GM11168 (cell line): ENCODE results near the gene HIKESHI.
"Not testable (repeated sequence)": the region's sequence is repeated elsewhere in the genome, so short reads cannot be mapped to it uniquely, and the experiment has no call there.

ENCODE experiments used
- in situ Hi-C: fragments of 300-500 bp; cut with MboI; formaldehyde crosslinking; loops from one replicate; pipeline ENCODE4 v1.12.0; 2022; ENCODE audit warnings: low sequenced_read_pairs; ENCODE audit not compliant: unreplicated experiment

Gene HIKESHI

DNA sequence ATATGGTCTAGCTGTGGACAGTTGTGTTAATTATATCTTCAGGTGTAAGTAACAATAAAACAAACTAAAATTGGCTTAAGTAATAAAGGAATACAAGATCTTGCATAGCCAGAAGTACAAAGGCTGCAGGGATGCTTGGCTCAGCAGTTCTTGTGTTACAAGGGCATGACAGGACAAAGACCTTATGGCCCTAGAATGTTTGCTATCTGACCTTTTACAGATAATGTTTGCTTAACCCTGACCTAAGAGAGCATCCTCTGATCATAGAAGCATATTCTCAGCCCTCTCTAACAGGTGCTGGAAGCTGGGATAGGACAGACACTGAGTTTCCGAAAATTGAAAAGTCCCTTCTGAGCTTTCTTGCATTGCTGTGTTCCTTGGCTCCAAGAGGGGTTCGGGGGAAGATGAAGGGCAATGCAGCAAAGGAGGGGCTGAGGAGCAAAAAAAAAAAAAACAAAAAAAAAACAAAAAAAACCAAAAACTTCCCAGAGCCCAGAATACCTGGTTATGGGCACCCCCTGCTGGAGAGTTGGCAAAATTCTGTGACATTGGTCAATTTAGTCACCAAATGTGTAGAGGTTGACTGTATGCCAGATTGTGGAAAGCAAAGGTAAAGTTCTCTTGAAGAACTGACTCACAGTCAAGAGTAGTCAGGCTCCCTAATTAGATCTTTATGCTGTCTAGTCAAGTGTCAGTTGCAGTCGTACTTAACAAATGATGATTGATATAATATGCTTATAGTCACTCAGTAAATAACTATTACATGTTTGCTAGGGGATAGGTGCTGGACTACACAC, 10.4 kb upstream of the HIKESHI start:
- in situ Hi-C loops: loop anchor here (10.0 kb wide), 2 partner anchors 257 to 437 kb away; partner anchors contain the start of gene CCDC83

DNA sequence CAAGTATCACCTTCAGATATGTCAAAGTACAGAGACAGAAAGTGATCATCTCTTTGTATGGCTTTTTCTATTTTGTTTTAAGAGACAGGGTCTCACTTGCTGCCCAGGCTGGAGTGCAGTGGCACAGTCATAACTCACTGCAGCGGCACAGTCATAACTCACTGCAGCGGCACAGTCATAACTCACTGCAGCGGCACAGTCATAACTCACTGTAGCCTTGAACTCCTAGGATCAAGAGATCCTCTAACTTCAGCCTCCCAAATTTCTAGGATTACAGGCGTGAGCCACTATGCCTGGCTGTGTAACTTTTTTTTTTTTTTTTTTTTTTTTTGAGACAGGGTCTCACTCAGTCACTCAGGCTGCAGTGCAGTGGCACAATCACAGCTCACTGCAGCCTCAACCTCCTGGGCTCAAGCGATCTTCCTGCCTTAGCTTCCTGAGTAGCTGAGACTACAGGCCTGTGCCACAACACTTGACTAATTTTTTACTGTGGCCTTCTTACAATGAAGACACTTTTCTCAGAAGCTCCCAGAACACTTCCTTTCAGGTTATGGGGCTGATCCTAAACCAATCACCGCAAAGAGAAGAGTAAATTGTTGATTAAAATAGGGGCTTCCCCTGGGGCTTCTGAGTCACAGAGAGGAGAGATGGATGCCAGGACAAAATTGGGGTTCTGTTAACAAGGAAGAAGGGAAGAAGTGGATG, 9.0 kb upstream of the HIKESHI start:
- in situ Hi-C loops: loop anchor here (10.0 kb wide), 2 partner anchors 258 to 438 kb away; partner anchors contain the start of gene CCDC83

DNA sequence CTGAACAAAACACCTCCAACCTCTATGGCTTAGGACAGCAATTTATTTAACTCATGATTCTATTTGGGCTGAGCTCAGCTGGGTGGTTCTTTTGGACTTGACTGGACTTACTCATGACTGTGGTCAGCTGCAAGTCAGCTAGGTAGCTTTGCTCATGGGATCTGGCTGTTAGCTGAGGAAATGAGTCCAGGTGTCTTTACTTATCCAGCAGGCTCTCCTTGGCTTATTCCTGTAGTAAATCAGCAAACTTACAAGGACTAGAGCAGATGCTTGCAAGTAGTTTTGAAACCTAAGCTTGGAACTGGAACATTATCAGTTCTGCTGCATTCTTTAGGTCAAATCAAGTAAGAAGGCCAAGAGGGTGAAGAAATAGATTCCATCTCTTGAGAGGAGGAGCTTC, 8.0 kb upstream of the HIKESHI start:
- in situ Hi-C loops: loop anchor here (10.0 kb wide), 2 partner anchors 259 to 439 kb away; partner anchors contain the start of gene CCDC83

DNA sequence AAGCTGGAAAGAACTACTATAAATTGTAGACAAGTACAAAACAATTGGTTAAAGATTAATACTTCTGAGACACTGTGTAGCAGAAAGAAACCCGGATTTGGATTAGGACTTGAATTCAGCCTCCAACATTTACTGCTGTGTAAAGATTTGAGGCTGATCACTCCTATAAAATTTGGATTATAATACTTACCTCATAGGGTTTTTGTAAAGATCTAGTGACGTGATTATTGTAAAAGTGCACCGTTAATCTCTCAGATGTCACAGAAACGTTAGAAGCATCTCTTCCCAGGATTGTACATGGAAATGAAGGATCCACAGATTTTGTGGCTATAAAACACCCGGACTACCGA, 323 bp upstream of the HIKESHI start:
- in situ Hi-C loops: no loop called here

- in situ Hi-C loops: no loop called here
These were observed 1.2 kb downstream of the HIKESHI start for GRCh38 chr11:86303257-86303656.

GRCh38 chr11:86308710-86309109, 6.7 kb downstream of the HIKESHI start:
- in situ Hi-C loops: not testable (repeated sequence)

DNA sequence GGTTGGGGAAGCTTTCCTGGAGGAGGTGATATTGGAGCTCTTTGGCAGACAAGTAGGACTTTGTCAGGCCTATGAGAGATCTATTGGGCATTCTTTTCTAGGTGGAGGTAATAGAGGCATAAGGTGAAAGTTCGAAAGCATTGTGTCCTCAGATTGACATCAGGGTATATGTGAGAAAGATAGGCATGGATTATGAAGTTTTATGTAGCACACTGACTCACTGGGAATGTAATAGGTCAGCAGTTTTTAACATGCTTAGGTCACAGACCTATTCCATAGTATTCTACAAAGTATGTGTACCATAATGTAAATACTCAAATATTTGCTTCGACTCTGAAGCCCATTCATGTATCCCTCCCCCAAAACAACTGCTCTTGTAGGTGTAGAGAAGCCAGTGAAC, 11.8 kb downstream of the HIKESHI start:
- in situ Hi-C loops: no loop called here

- in situ Hi-C loops: no loop called here
These were observed 12.6 kb downstream of the HIKESHI start for GRCh38 chr11:86314636-86315035.

DNA sequence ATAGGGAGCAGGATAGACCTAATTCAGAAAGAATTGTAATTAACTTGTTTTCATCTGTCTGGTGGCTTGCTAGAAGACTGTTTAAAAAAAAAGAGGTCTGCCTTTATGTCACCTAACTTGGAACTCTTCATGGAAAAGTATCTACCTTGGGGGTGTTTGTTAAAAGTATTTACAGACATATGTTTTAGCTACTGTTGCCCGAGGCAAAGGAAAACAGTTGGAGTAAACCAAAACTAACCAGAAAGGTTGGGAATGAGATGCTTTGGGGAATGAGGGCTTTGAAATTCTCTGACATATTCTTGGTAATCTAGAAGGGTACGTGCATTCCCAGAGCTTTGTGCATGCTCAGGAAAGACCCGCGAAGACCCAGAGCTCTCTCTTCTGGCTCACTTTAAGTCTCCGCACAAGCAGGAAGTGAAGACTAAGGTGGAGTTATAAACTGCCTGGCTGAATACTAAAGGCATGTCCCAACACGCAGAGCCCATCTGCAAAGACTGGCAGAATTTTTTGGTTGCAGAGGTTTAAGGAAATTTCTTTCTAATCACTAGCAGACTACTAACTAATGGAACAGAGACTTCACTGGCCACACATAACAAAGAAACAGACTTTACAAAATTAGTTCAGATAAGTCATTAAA, 33.2 kb downstream of the HIKESHI start:
- in situ Hi-C loops: no loop called here

DNA sequence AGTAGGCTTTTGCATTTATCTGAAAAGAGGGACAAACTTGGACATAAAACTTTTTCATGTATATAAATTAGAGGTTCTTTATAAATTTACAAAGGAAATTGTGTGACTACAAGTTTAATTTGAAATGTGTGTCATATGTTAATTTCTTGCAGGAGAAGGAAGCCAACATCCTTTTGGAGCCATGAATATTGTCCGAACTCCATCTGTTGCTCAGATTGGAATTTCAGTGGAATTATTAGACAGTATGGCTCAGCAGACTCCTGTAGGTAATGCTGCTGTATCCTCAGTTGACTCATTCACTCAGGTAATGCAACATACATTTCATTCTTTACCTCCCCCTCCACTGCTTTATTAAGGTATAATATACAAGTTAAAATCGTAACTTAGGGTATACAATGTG, 35.2 kb downstream of the HIKESHI start:
- in situ Hi-C loops: no loop called here

DNA sequence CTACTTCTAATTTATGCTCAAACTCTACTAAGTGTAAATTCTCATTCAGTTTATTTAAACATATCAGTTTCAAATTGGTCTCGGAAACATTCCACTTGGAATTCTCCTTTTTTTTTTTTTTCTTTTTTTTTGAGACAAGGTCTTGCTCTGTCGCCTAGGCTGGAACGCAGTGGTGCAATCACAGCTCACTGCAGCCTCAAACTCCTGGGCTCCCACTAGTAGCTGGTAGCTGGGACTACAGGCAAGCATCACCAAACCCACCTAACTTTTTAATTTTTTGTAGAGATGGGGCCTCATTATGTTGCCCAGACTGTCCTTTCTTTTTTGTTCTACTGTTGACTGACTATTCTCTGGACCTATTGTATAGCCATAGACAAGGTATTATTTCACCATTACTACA, 39.3 kb downstream of the HIKESHI start:
- in situ Hi-C loops: no loop called here

DNA sequence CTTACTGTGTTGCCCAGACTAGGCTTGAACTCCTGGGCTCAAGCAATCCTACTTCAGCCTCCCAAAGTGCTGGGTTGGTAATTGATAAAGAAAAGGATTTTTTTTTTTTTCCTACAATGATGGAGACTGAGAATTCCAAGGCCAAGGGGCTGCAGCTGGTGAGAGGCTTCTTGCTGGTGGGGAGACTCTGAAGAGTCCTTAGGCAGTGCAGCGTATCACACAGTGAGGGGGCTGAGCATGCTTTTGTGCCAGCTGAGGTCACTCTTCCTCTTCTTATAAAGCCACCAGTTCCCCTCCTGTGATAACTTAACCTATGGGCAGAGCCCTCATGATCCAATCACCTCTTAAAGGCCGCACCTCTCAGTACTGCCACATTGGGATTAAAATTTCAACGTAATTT, 44.5 kb downstream of the HIKESHI start:
- in situ Hi-C loops: no loop called here

GRCh38 chr11:86355256-86355655, 53.2 kb downstream of the HIKESHI start:
- in situ Hi-C loops: no loop called here

DNA sequence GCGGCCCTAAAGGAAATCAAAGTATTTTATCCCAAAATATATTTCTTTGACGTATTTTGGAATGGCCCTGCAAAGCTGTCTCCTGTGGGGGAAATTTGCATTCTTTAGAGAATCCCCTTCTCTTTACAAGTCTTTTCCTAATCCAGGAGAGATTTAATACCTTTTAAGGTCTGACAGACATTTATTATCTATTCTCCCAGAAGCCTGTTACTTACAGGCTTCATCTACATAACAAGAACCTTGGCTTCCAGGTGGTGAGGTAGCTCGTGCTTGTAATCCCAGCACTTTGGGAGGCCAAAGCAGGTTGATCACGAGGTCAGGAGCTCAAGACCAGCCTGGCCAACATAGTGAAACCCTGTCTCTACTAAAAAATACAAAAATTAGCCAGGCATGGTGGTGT, 55.4 kb downstream of the HIKESHI start:
- in situ Hi-C loops: not testable (repeated sequence)

DNA sequence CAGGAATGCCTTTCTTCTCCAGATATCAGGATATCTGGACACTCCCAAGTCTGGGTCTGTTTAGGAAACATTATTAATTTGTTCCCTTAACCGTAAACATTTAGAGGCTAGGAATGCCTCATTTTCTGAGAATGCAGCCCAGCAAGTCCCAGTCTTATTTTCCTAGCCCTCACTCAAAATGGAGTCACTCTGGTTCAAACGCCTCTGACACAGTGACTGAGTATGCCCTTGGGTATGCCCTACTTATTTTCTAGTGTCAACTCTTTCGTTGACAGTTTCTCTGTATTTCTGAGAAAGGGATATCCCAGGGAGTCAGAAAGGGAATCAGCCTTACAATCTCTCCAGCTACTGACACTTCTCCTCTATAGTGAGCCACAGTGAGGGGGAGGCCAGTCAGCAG, 56.7 kb downstream of the HIKESHI start:
- in situ Hi-C loops: no loop called here

DNA sequence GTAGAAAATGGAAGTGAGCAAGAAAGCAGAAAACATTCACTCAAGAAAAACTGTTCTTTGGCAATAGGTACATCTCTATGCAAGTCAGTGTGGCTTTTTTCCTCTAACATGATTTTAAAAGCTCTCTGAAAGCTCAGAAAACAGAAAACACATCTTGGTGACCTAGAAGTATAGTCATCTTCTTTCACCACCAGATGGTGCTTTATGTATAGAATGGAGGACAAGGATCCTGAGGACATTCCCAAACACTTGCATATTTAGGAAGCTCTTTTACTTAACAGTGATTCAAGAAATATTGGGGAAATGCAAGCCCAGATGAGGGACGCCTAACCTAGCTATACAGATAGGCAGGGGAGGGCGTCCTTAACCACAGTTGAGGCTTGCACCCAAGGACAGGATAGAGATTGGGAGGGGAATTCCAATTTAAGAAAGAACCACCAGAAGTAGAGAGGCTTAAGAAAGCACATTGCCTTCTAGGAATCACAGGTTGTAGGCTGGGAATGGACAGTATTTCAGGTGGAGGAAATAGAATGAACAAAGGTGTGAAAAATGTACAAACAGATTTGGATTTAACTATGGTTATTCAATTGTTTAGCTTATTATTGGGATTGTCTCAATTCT, 58.8 kb downstream of the HIKESHI start:
- in situ Hi-C loops: no loop called here

GRCh38 chr11:86363424-86363823, 61.4 kb downstream of the HIKESHI start:
- in situ Hi-C loops: no loop called here

- in situ Hi-C loops: no loop called here
These were observed 63.5 kb downstream of the HIKESHI start for GRCh38 chr11:86365546-86365945.

GRCh38 chr11:86369668-86370067, 67.6 kb downstream of the HIKESHI start:
- in situ Hi-C loops: no loop called here

- in situ Hi-C loops: no loop called here
These were observed 68.1 kb downstream of the HIKESHI start for GRCh38 chr11:86370171-86370570.
